GM23338 (cell line): Measurements from ENCODE around the gene PARD3. TPM values are rescaled to one million over a fixed set of nuclear protein-coding genes. Genes with fewer than 3 reads are reported as not detected.

Experiments used
- ATAC-seq: fragments of 200-7000 bp; cut with Tn5 transposase; 3 replicates; pipeline ENCODE4 v1.9.1; 2020
- DNase-seq: peaks from one replicate; pipeline ENCODE4 v3.0.0-alpha.2; 2015; ENCODE audit warnings: low spot score
- H2AFZ ChIP-seq: fragments of 200-600 bp; sonication (generic); 2 replicates; pipeline ENCODE4 v1.8.0; 2016; ENCODE audit warnings: antibody characterized with exemption, mild to moderate bottlenecking, moderate library complexity
- H3F3A ChIP-seq: fragments of 200-600 bp; sonication (generic); replicated peaks from 2 replicates; pipeline ENCODE4 v1.8.0; 2017; ENCODE audit warnings: antibody characterized with exemption, mixed run types, low read depth
- H3K27ac ChIP-seq: fragments of 200-600 bp; sonication (generic); 2 replicates; pipeline ENCODE4 v1.6.1; 2016; ENCODE audit warnings: low read depth
- H3K27me3 ChIP-seq: fragments of 200-600 bp; sonication (generic); 2 replicates; pipeline ENCODE4 v1.8.0; 2016; ENCODE audit warnings: mild to moderate bottlenecking, mixed run types, moderate library complexity; ENCODE audit not compliant: insufficient read depth
- H3K36me3 ChIP-seq: fragments of 200-600 bp; sonication (generic); 2 replicates; pipeline ENCODE4 v1.8.0; 2016; ENCODE audit warnings: mild to moderate bottlenecking; ENCODE audit not compliant: insufficient read depth
- H3K4me1 ChIP-seq: fragments of 200-600 bp; sonication (generic); 2 replicates; pipeline ENCODE4 v1.8.0; 2016; ENCODE audit warnings: mild to moderate bottlenecking, moderate library complexity; ENCODE audit not compliant: insufficient read depth
- H3K4me2 ChIP-seq: fragments of 200-600 bp; sonication (generic); 2 replicates; pipeline ENCODE4 v1.7.1; 2017; ENCODE audit warnings: mixed run types
- H3K4me3 ChIP-seq: fragments of 200-600 bp; sonication (generic); 2 replicates; pipeline ENCODE4 v1.6.1; 2016; ENCODE audit warnings: mixed run types
- H3K79me2 ChIP-seq: fragments of 200-600 bp; sonication (generic); replicated peaks from 2 replicates; pipeline ENCODE4 v1.8.0; 2017; ENCODE audit warnings: mild to moderate bottlenecking; ENCODE audit not compliant: insufficient read depth
- H3K9me2 ChIP-seq: fragments of 200-600 bp; sonication (generic); 2 replicates; pipeline ENCODE4 v1.8.0; 2017; ENCODE audit not compliant: insufficient read depth
- H4K20me1 ChIP-seq: fragments of 200-600 bp; sonication (generic); replicated peaks from 2 replicates; pipeline ENCODE4 v1.8.0; 2017; ENCODE audit warnings: mild to moderate bottlenecking; ENCODE audit not compliant: insufficient read depth
- H3K27ac Mint-ChIP-seq: 2 replicates; pipeline ENCODE4 v1.8.0; 2020; ENCODE audit warnings: inconsistent platforms, mild to moderate bottlenecking, moderate library complexity, mixed read lengths
- H3K27me3 Mint-ChIP-seq: 3 replicates; pipeline ENCODE4 v1.8.0; 2022; ENCODE audit warnings: low read depth, mild to moderate bottlenecking, moderate library complexity, mixed read lengths, inconsistent platforms; ENCODE audit not compliant: insufficient read depth, poor library complexity
- H3K36me3 Mint-ChIP-seq: 3 replicates; pipeline ENCODE4 v1.8.0; 2021; ENCODE audit warnings: low read depth, mild to moderate bottlenecking, inconsistent platforms, moderate library complexity, mixed read lengths
- H3K4me1 Mint-ChIP-seq: 3 replicates; pipeline ENCODE4 v1.8.0; 2020; ENCODE audit warnings: mild to moderate bottlenecking, inconsistent platforms, mixed read lengths
- H3K4me3 Mint-ChIP-seq: 3 replicates; pipeline ENCODE4 v1.8.0; 2021; ENCODE audit warnings: moderate library complexity, mild to moderate bottlenecking, inconsistent platforms, mixed read lengths
- H3K9me3 Mint-ChIP-seq: 3 replicates; pipeline ENCODE4 v1.8.0; 2020; ENCODE audit warnings: moderate library complexity, mild to moderate bottlenecking, inconsistent platforms, mixed read lengths
- CREB1 ChIP-seq: fragments of 250-450 bp; sonication (Bioruptor Pico); IDR thresholded peaks from 2 replicates; pipeline ENCODE4 v1.5.0; 2020; ENCODE audit warnings: low read depth, mild to moderate bottlenecking, moderate library complexity
- CTCF ChIP-seq, 2 experiments: fragments of 200-600 bp in 1 of 2; sonication (generic) in 1 of 2; conservative IDR thresholded peaks; 2 replicates each; pipeline versions ENCODE4 v1.5.1 to v1.6.1; 2016 to 2017; ENCODE audit warnings: antibody characterized with exemption in 2 of 2, low read depth in 2 of 2, mild to moderate bottlenecking in 2 of 2, moderate library complexity in 1 of 2
- ETS1 ChIP-seq: IDR thresholded peaks from 2 replicates; pipeline ENCODE4 v1.6.1; 2016; ENCODE audit warnings: antibody characterized with exemption
- EZH2 ChIP-seq: fragments of 200-600 bp; sonication (generic); IDR thresholded peaks from one replicate; pipeline ENCODE4 v1.8.0; 2017; ENCODE audit warnings: antibody characterized with exemption, mild to moderate bottlenecking, low read depth; ENCODE audit not compliant: unreplicated experiment
- EZH2phosphoT487 ChIP-seq: fragments of 200-600 bp; sonication (generic); IDR thresholded peaks from one replicate; pipeline ENCODE4 v1.8.1; 2018; ENCODE audit warnings: antibody characterized with exemption; ENCODE audit not compliant: unreplicated experiment
- JUNB ChIP-seq: IDR thresholded peaks from one replicate; pipeline ENCODE4 v1.6.1; 2016; ENCODE audit warnings: antibody characterized with exemption; ENCODE audit not compliant: unreplicated experiment
- NANOG ChIP-seq: IDR thresholded peaks from 2 replicates; pipeline ENCODE4 v1.6.1; 2016; ENCODE audit warnings: antibody characterized with exemption, borderline replicate concordance
- POLR2AphosphoS5 ChIP-seq: IDR thresholded peaks from 2 replicates; pipeline ENCODE4 v1.6.1; 2016; ENCODE audit warnings: antibody characterized with exemption, low read depth
- REST ChIP-seq: IDR thresholded peaks from one replicate; pipeline ENCODE4 v1.6.1; 2018; ENCODE audit warnings: antibody characterized with exemption; ENCODE audit not compliant: unreplicated experiment
- STAT1 ChIP-seq: IDR thresholded peaks from one replicate; pipeline ENCODE4 v1.6.1; 2016; ENCODE audit warnings: antibody characterized with exemption; ENCODE audit not compliant: unreplicated experiment
- ZNF114 ChIP-seq: fragments of 250-450 bp; sonication (Bioruptor Pico); IDR thresholded peaks from 2 replicates; pipeline ENCODE4 v1.5.0; 2020; ENCODE audit warnings: mild to moderate bottlenecking, moderate library complexity
- ZNF331 ChIP-seq: fragments of 250-450 bp; sonication (Bioruptor Pico); IDR thresholded peaks from 2 replicates; pipeline ENCODE4 v1.5.0; 2020; ENCODE audit warnings: low read depth, mild to moderate bottlenecking, moderate library complexity
- ZNF462 ChIP-seq: fragments of 250-450 bp; sonication (Bioruptor Pico); IDR thresholded peaks from 2 replicates; pipeline ENCODE4 v1.5.0; 2020; ENCODE audit warnings: mild to moderate bottlenecking, moderate library complexity
- polyA plus RNA-seq: library from polyadenylated mRNA; unstranded; fragments of >200 nt; fragmentation: Nextera tagmentation; extraction: Ambion mirVana; gene quantifications from 2 replicates; pipeline ENCODE4 v1.2.1, GENCODE V29; 2016
- total RNA-seq: library from RNA; depleted of rRNA; stranded (reverse); fragments of >200 nt; shearing (Covaris generic); gene quantifications from 2 replicates; pipeline ENCODE4 v1.2.3, GENCODE V29; 2014

The PARD3 gene
- total and polyA plus RNA-seq, 2 experiments from 2014 or later = 30.2 to 51.4 TPM

GRCh38 chr10:34154383-34154900, 660.7 kb downstream of the PARD3 start:
- H3K27ac Mint-ChIP-seq = no peak overlapping the region
- H3K36me3 ChIP-seq = no peaks in the 10 kb centered on the region
- H2AFZ ChIP-seq = no peak overlapping the region
- H3F3A ChIP-seq = no peaks in the 10 kb centered on the region
- TF ChIP-seq EZH2phosphoT487 (no peak), JUNB (no peak), REST (no peak), ETS1 (no peak), EZH2 (no peak), ZNF114 (CRISPR knock-in tag) (no peak), POLR2AphosphoS5 (no peak), CTCF (conservative IDR thresholded peaks at IDR 0.05; ENCODE audit: low read depth in 2 of 2) (no peak), ZNF331 (no peak), NANOG (no peak), STAT1 (no peak), ZNF462 (CRISPR knock-in tag) (no peak), CREB1 (CRISPR knock-in tag) (no peak)
- H3K9me2 ChIP-seq = peaks cover 10% of the 10 kb centered on the region
- H3K4me2 ChIP-seq = no peak overlapping the region
- H3K4me3 ChIP-seq = no peak overlapping the region
- peaks cover 4% of the 10 kb centered on the region; the same call in 1 of the 2 replicates for H3K4me1 ChIP-seq
- H3K36me3 Mint-ChIP-seq = no peaks in the 10 kb centered on the region
- H3K4me3 Mint-ChIP-seq = no peak overlapping the region
- H4K20me1 ChIP-seq = no peaks in the 10 kb centered on the region
- no peak for ATAC-seq
- H3K27me3 ChIP-seq = no peaks in the 10 kb centered on the region
- no peak overlapping the region for H3K27ac ChIP-seq
- peaks cover 3% of the 10 kb centered on the region for H3K27me3 Mint-ChIP-seq
- no peaks in the 10 kb centered on the region for H3K9me3 Mint-ChIP-seq
- H3K4me1 Mint-ChIP-seq = peaks cover 18% of the 10 kb centered on the region; the same call in 2 of the 3 replicates
- no peaks in the 10 kb centered on the region for H3K79me2 ChIP-seq
- DNase-seq = no peak
